HepG2 (cell line): ENCODE data around the gene DMKN. TPM values are rescaled to one million over a fixed set of nuclear protein-coding genes. Genes with fewer than 3 reads are reported as not detected.

Experiments used
- ATAC-seq: fragments of 200-7000 bp; cut with Tn5 transposase; 3 replicates; pipeline ENCODE4 v1.9.1; 2020; ENCODE audit warnings: mild to moderate bottlenecking, moderate library complexity
- BruUV-seq: library from RNA; stranded (reverse); fragments of 400-500 nt; replicated peaks from 2 replicates; lab custom pipeline; 2021; lab: Mats Ljungman, UMichigan
- CTCF ChIA-PET: fragments of 300-600 bp; formaldehyde crosslinking; extraction: SDS; loops from one replicate; lab custom pipeline; 2021; ENCODE audit warnings: low total read pairs, inconsistent platforms, low intra/inter-chr PET ratio; lab: Yijun Ruan, JAX
- POLR2A ChIA-PET: fragments of 350-600 bp; sonication (Branson Sonifier 250); formaldehyde crosslinking; loops from one replicate; lab custom pipeline; 2020; ENCODE audit warnings: antibody characterized with exemption, inconsistent platforms; lab: Yijun Ruan, JAX
- DNase-seq: peaks from one replicate; pipeline ENCODE4 v3.0.0-alpha.2; 2015; ENCODE audit warnings: low spot score
- FAIRE-seq: peaks from 3 replicates; lab custom pipeline; 2011; peaks lifted over from hg19 to GRCh38; lab: Jason Lieb, UNC
- H2AFZ ChIP-seq: one replicate; pipeline ENCODE4 v1.6.1; 2011; ENCODE audit warnings: low read length, inconsistent platforms
- H3K27ac ChIP-seq: fragments of 300-600 bp; 3 replicates; pipeline ENCODE4 v1.8.0; 2011; ENCODE audit warnings: mixed run types, mild to moderate bottlenecking, mixed read lengths, low read length, inconsistent platforms; ENCODE audit not compliant: insufficient read depth; ENCODE audit errors: extremely low read length
- H3K27me3 ChIP-seq, 2 experiments: fragments of 200-600 bp in 1 of 2; 2 replicates in 1 of 2; 3 replicates in 1 of 2; pipeline versions ENCODE4 v1.6.0 to v1.8.0; 2011; ENCODE audit warnings: low read length in 2 of 2, mild to moderate bottlenecking in 2 of 2, moderate library complexity in 2 of 2, inconsistent platforms in 1 of 2; ENCODE audit not compliant: insufficient read depth in 2 of 2, control insufficient read depth in 1 of 2
- H3K36me3 ChIP-seq, 2 experiments: fragments of 200-600 bp in 1 of 2; replicated peaks in 1 of 2; 2 replicates in 1 of 2; 3 replicates in 1 of 2; pipeline versions ENCODE4 v1.5.1 to v1.8.0; 2011; ENCODE audit warnings: low read length in 2 of 2, inconsistent platforms in 1 of 2; ENCODE audit not compliant: insufficient read depth in 2 of 2, control insufficient read depth in 1 of 2
- H3K4me1 ChIP-seq: 2 replicates; pipeline ENCODE4 v1.5.1; 2012; ENCODE audit warnings: low read length, inconsistent platforms; ENCODE audit not compliant: insufficient read depth
- H3K4me2 ChIP-seq: 2 replicates; pipeline ENCODE4 v1.6.0; 2011; ENCODE audit warnings: low read depth, low read length, inconsistent platforms
- H3K4me3 ChIP-seq, 3 experiments: fragments of 200-600 bp in 1 of 3; sonication (generic), shearing (Covaris generic) in 1 of 3; replicated peaks in 1 of 3; 2 replicates each; pipeline ENCODE4 v1.5.1; 2011 to 2016; ENCODE audit warnings: low read length in 3 of 3, inconsistent platforms in 2 of 3, low read depth in 2 of 3, mild to moderate bottlenecking in 2 of 3, control low read depth in 1 of 3, mixed read lengths in 1 of 3; ENCODE audit not compliant: insufficient read depth in 1 of 3
- H3K79me2 ChIP-seq: one replicate; pipeline ENCODE4 v1.6.1; 2011; ENCODE audit warnings: low read length, inconsistent platforms; ENCODE audit not compliant: insufficient read depth
- H3K9ac ChIP-seq: 2 replicates; pipeline ENCODE4 v1.6.0; 2011; ENCODE audit warnings: mild to moderate bottlenecking, low read depth, low read length, inconsistent platforms; ENCODE audit not compliant: insufficient read depth
- H3K9me3 ChIP-seq: 2 replicates; pipeline ENCODE4 v1.5.1; 2012; ENCODE audit warnings: mild to moderate bottlenecking, low read length
- H4K20me1 ChIP-seq: 2 replicates; pipeline ENCODE4 v1.6.0; 2011; ENCODE audit warnings: inconsistent platforms, mild to moderate bottlenecking, low read length, moderate library complexity; ENCODE audit not compliant: insufficient read depth
- HHEX ChIP-seq: IDR thresholded peaks from 2 replicates; pipeline ENCODE4 v1.6.1; 2016; ENCODE audit warnings: control low read depth
- HNRNPH1 ChIP-seq: fragments of 200-400 bp; formaldehyde crosslinking; optimal IDR thresholded peaks from 2 replicates; pipeline ENCODE3; 2017; ENCODE audit warnings: mild to moderate bottlenecking, low read depth, low read length
- KLF9 ChIP-seq: IDR thresholded peaks from 2 replicates; pipeline ENCODE4 v1.6.1; 2016; ENCODE audit warnings: low read depth
- RAD51 ChIP-seq: fragments of 450-650 bp; IDR thresholded peaks from 2 replicates; pipeline ENCODE4 v1.6.1; 2016; ENCODE audit warnings: borderline replicate concordance
- ZKSCAN1 ChIP-seq: fragments of 150-350 bp; IDR thresholded peaks from 2 replicates; pipeline ENCODE4 v1.6.1; 2014; ENCODE audit warnings: low read length
- ZNF296 ChIP-seq: sonication (generic); formaldehyde crosslinking; conservative IDR thresholded peaks from 2 replicates; pipeline ENCODE4 v1.5.0; 2020; ENCODE audit warnings: mild to moderate bottlenecking, missing genetic modification reagents
- ZNF563 ChIP-seq: sonication (generic); formaldehyde crosslinking; IDR thresholded peaks from 2 replicates; pipeline ENCODE4 v1.8.0; 2022; ENCODE audit warnings: mild to moderate bottlenecking, moderate library complexity, missing genetic modification reagents
- ZNF660 ChIP-seq: sonication (generic); formaldehyde crosslinking; IDR thresholded peaks from 2 replicates; pipeline ENCODE4 v1.5.1; 2020; ENCODE audit warnings: mild to moderate bottlenecking, low read depth, missing genetic modification reagents, borderline replicate concordance
- ZNF703 ChIP-seq: sonication (generic); formaldehyde crosslinking; IDR thresholded peaks from 2 replicates; pipeline ENCODE4 v1.5.1; 2020; ENCODE audit warnings: missing genetic modification reagents, mild to moderate bottlenecking, moderate library complexity, borderline replicate concordance
- WGBS: methylation state at CpG from one replicate; pipeline ENCODE4 v1.1.6; 2017; ENCODE audit warnings: low lambda C conversion rate; 5-methylcytosine and 5-hydroxymethylcytosine counted together
- in situ Hi-C: cut with HindIII; loops from 2 replicates; pipeline ENCODE4 v1.10.0; 2017; ENCODE audit warnings: low pct_unique_long_range_greater_than_20kb; ENCODE audit not compliant: extremely low pct_ligation_motif_present
- intact Hi-C: fragments of 100-400 bp; cut with micrococcal nuclease; formaldehyde crosslinking; loops from one replicate; pipeline ENCODE4 v1.10.0; 2022; ENCODE audit not compliant: unreplicated experiment
- polyA plus RNA-seq, 8 experiments: library from polyadenylated mRNA; depleted of rRNA in 3 of 8; stranded (reverse) in 7 of 8; unstranded in 1 of 8; fragments of >200 nt; fragmentation: Illumina TruSeq in 4 of 8; extraction: Trizol in 4 of 8; gene quantifications; 2 replicates each; pipeline versions ENCODE4 v1.2.1 to v1.2.3, GENCODE V29; 2011 to 2016; ENCODE audit warnings: low read depth in 4 of 8, missing spikeins in 1 of 8, mixed read lengths in 1 of 8; ENCODE audit not compliant: insufficient read depth in 1 of 8
- total RNA-seq, 5 experiments: library from RNA; depleted of rRNA; stranded (reverse); fragments of >200 nt; fragmentation: Illumina TruSeq; extraction: Trizol; gene quantifications; 2 replicates each; pipeline ENCODE4 v1.2.3, GENCODE V29; 2016; ENCODE audit warnings: low read depth in 1 of 5
- TF ChIP-seq, protein P1 (sequence below): sonication (generic); formaldehyde crosslinking; IDR thresholded peaks from 2 replicates; pipeline ENCODE4 v1.5.0; 2020; ENCODE audit warnings: mild to moderate bottlenecking, missing genetic modification reagents, borderline replicate concordance
- TF ChIP-seq, protein P2 (sequence below): sonication (generic); formaldehyde crosslinking; IDR thresholded peaks from 2 replicates; pipeline ENCODE4 v1.4.0; 2020; ENCODE audit warnings: missing genetic modification reagents, borderline replicate concordance

The DMKN gene
- total and polyA plus RNA-seq, 2 of the 13 experiments (the other 11 are each of a cell fraction or from before 2014, with no cell fraction given) = 50.8 to 57.1 TPM

DNA sequence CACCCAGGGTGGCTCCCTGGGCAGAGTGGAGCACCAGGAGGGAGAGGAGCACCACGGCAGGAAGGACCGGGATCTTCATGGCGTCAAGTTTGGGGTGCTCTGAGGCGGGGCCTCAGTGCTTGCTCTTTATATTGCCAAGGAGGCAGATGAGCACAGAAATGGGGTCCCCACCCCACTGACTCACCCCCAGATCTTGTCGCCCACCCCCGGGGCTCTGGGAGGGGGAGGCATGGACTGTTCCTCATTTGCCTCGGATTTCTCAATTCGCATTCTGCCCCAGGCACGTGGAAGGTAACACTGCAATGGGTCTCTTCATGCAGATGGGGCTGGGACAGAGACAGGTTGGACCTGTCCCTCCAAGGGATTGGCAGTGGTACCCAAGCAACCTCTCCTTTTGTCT is 23.1 kb downstream of the DMKN start, which contains the start of gene KRTDAP:
Gene KRTDAP, minus strand, starts transcription at position 101 of the 400 bp plus-strand sequence. Its CDS starts 22 bp downstream, at position 79.
- Histone ChIP-seq H3K27me3 (no peaks in the 10 kb centered on the region), H3K9me3 (no peaks in the 10 kb centered on the region), H3K9ac (no peak within 1 kb of the TSS), H2AFZ (no peak within 1 kb of the TSS), H3K27ac (no peak within 1 kb of the TSS), H3K4me3 (no peak within 1 kb of the TSS), H4K20me1 (no peaks in the 10 kb centered on the region), H3K4me2 (no peak within 1 kb of the TSS), H3K79me2 (no peaks in the 10 kb centered on the region), H3K36me3 (no peaks in the 10 kb centered on the region), H3K4me1 (peaks cover 35% of the 10 kb centered on the region)
- DNase-seq (no peak), ATAC-seq (no peak), FAIRE-seq (no peak)
- no TSS peak for BruUV-seq
- intact Hi-C loops (loop anchor here (10.0 kb wide), 1 partner anchor 246 kb away; the partner anchor contains the start of gene LSR), in situ Hi-C loops (no loop called here)
- no peak for TF ChIP-seq ZNF703
- no peak for TF ChIP-seq KLF9 (CRISPR knock-in tag)
- TF ChIP-seq RAD51 = no peak
- no peak for TF ChIP-seq ZNF563 (CRISPR knock-in tag)
- TF ChIP-seq, protein P1, sequence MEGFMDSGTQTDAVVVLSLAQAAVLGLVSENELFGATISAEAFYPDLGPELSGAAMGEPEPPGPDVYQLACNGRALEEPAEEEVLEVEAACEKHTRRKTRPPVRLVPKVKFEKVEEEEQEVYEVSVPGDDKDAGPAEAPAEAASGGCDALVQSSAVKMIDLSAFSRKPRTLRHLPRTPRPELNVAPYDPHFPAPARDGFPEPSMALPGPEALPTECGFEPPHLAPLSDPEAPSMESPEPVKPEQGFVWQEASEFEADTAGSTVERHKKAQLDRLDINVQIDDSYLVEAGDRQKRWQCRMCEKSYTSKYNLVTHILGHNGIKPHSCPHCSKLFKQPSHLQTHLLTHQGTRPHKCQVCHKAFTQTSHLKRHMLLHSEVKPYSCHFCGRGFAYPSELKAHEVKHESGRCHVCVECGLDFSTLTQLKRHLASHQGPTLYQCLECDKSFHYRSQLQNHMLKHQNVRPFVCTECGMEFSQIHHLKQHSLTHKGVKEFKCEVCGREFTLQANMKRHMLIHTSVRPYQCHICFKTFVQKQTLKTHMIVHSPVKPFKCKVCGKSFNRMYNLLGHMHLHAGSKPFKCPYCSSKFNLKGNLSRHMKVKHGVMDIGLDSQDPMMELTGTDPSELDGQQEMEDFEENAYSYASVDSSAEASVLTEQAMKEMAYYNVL (CRISPR knock-in tag) = no peak
- TF ChIP-seq HHEX (CRISPR knock-in tag) = no peak
- TF ChIP-seq HNRNPH1 = no peak
- TF ChIP-seq ZNF660 (CRISPR knock-in tag) = no peak
- no peak for TF ChIP-seq ZKSCAN1
- TF ChIP-seq, protein P2, sequence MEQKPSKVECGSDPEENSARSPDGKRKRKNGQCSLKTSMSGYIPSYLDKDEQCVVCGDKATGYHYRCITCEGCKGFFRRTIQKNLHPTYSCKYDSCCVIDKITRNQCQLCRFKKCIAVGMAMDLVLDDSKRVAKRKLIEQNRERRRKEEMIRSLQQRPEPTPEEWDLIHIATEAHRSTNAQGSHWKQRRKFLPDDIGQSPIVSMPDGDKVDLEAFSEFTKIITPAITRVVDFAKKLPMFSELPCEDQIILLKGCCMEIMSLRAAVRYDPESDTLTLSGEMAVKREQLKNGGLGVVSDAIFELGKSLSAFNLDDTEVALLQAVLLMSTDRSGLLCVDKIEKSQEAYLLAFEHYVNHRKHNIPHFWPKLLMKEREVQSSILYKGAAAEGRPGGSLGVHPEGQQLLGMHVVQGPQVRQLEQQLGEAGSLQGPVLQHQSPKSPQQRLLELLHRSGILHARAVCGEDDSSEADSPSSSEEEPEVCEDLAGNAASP (CRISPR knock-in tag) = no peak
- TF ChIP-seq ZNF296 = no peak
- CTCF ChIA-PET = no interaction called here
- POLR2A ChIA-PET = no interaction called here
- 52% methylated on average over 2 of the region's 9 CpGs for WGBS
